Stimulated activated CD4-positive, alpha-beta T cell treated with anti-CD3 and anti-CD28 coated beads, Interleukin-4, amount 100 ng/mL, for 24 hours (primary cell): ENCODE measurements around the gene GMDS.

ENCODE experiments used
- DNase-seq: peaks from one replicate; pipeline ENCODE4 v3.0.0-alpha.2; 2020

Gene GMDS

DNA sequence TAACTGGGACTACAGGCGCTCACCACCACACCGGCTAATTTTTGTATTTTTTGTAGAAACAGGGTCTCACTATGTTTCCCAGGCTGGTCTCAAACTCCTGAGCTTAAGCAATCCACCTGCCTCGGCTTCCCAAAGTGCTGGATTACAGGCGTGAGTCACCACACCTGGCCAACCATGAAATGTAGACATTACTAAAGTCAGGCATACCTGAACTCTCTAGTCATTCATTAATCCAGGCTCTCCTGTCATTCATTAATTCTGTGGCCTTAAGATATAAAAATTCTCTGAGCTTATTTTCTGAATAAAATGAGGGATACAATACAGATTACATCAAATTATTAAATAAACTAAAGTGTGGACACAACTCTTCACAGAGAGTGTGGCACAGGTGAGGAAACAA, 159.7 kb downstream of the GMDS start:
- DNase-seq = no peak

DNA sequence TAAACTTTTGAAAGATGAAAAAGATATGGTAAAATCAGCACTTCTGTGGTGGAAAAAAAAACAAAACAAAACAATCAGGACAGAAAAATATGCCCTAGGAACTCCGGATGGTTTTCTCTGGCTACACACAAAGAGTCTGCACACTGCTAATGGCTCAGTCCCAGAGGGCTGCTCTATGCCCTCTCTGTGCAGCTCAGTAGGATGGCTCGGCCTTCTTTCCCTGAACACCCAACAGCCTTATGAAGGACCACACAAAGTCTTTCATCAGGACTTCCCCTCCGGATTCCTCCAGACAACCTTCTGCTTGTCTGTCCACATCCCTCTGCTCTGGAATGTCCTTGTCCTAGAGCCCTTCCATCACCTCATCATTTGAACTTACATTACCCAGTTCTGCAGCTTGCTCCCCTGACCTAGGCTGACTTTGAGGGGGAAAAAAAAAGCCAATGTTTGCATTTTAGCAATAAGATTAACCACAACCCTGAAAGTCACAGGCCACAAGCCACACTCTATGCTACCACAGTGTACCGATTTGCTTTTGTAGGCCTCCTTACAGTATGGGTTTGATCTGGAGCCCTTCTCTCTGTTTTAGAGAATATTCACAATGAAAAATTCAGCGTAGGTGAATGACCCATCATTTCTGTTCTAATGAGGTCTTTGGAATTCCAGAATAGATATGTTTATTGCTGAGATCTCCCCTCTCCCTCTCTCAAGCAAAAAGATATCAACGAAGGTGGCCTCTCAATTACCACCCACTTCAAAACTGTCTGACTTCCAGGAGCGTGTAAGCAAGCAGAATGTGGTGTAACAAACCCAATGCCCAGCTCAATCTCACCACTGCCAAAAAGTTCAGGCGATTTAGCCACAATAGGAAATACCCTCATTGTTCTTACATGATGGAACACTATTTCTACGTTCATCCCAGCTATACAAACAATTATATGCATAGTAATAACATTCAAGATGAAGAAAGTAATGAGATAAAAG, 164.0 kb downstream of the GMDS start:
- no peak for DNase-seq

DNA sequence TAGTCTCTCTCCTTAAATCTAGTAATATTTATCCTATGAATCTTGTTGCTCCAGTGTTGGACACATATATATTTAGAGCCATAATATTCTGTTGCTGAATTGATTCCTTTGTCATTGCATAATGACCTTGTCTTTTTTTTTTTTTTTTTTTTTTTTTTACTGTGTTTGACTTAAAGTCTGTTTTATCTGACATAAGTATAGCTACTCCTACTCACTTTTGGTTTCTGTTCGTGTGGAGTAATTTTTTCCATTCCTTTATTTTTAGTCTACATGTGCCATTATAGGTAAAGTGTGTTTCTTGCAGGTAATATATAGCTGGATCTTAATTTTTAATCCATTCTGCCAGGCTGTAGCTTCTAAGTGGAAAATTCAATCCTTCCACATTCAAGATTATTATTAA, 166.5 kb downstream of the GMDS start:
- no peak for DNase-seq

DNA sequence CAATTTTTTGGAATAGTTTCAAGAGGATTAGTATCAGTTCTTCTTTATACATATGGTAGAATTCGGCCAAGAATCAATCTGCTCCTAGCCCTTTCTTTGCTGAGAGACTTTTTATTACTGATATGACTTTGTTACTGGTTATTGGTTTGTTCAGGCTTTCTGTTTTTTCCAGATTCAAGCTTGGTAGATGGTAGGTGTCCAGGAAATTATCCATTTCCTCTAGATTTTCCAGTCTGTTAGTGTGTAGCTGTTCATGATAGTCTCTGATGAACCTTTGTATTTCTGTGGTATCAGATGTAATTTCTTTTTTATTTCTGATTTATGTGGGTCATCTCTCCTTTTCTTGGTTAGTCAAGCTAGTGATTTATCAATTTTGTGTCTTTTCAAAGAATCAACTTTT, 167.6 kb downstream of the GMDS start:
- DNase-seq = no peak

DNA sequence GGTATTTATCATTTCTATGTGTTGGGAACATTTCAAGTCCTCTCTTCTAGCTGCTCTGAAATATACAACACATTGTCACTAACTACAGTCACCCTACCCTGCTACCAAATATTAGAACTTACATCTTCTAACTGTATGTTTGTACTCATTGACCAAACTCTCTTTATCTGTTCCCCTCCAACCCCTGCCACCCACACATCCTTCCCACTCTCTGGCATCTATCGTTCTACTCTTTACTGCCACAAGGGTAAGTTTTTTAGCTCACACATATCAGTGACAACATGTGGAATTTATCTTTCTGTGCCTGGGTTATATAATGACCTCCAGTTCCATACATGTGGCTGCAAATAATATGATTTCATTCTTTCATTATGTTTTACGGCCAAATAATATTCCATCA, 171.9 kb downstream of the GMDS start:
- no peak for DNase-seq

DNA sequence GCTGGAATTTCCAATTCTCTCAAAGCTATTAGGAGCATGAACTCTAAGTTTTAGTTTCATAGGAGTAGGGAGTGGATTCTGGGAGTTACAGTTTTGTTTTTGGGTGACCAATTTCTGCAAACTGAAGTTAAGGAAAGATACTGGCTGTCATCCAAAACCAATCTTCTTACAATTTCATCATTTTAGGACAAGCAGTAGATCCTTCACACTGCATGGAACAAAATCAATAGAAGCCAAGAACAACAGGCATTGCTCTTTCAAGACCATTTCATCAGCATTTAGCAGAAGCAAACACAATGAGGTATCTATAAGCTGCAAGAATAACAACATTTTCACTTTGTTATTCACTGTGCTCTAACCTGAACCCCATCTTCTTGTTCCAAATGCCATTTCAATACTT, 173.0 kb downstream of the GMDS start:
- DNase-seq = no peak

DNA sequence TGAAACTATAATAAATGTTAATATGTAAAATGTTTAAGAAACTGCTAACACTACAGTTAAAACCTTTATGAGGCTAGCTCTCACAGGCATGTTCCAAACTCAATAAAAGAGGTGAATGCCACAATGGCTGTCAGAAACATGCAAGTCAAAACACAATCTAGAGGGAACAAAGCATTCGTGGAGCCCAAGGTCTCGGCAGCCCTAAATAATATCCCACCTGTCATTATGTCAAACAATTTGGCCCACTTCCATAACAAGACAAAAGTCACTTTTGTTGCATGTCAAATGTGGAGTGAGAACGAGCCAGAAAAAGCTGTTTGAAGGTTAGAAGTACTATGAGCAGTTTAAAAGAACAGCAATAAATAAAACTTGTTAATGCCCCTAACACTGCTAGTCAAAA, 181.9 kb downstream of the GMDS start:
- no peak for DNase-seq

DNA sequence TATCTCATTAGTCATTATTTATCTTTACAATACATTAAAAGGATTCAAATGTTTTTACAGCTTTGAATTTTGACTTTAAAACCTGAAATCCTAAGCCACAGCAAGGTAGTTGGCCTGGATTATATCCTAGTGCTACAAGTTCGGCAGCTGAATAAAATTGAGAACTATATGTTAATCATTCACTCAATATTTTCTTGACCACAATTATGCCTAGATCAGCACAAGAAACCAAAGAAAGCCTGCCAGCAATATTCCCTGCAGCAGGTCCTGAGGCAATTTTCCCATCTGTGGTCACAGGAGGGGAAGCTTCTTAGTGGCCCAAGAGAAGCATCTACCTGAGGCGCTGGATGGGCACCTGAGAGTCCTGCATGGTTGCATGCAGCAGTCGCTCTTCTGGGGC, 183.5 kb downstream of the GMDS start:
- no peak for DNase-seq

DNA sequence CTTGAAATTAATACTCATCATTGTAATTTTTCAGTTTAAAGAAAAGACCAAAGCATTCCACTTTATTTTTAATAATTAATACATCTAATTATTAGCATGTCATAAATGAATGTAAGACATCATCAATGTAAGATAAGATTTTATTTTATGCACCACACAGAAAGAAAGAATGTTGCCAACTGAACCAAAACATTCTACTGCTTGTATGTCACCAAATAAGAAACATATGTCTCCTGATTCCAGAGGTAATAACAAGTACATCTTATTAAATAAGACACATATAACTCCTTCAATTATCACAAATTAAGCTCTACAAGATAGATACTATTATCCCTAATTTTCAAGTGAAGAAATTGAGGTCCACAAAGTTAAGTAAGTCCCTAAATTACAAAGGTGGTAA, 189.5 kb downstream of the GMDS start:
- DNase-seq = no peak

DNA sequence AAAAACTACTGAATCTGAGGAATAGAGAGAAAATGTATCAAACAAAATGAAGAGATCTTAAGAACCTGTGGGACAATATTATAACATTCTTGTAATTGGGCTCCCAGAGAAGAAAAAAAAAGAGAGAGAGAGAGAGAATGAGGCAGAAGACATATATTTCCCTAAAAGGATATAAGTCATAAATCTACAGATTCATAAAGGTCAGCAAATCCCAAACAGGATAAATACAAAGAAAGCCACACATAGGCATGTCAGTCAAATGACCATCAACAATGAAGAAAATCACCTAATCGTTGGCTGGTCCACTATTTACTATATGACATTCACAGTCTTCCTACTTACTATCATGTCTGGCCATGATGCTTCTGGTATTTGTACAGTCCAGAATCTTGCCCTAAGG, 190.3 kb downstream of the GMDS start:
- DNase-seq = no peak

DNA sequence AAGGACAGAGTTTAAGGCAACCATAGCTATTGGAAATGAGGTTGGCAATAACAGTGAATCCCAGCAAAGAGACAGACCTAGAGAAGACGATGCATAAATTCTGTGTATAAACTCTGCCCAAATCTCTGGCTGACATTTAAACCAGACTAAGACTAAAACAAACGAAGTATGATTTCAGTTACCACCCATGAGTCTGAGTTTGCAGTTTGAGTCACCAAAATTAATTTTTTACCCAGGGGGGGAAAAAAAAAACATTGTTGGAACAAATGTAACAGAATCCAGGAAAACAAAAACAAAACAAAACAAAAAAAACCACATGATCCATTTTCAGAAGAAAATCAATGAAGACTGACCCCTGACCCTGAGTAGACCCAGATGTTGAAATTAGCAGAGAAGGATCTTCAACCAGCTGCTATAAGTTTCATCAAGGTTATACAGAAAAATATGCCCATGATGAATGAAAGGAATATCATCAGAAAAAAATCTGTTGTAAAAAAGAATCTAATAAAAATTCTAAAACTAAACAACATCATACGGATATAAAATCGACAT, 190.8 kb downstream of the GMDS start:
- no peak for DNase-seq

DNA sequence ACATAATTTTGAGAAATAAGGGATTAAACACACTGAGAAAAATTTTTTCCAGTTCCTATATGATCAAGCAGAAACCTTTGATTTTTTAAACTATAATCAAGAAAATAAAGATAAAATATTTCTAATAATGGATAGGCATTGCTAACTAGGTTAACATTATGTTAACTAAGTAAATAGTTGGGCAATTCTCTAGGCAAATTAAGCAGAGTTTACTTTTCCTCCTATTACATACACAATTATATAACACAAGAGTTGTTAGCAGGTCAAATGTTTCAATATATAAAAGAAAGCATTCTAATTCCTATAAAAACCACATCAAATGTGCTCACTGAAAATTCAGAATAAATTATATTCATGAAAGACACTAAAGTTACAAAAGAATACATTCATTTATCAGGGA, 191.7 kb downstream of the GMDS start:
- DNase-seq = no peak

DNA sequence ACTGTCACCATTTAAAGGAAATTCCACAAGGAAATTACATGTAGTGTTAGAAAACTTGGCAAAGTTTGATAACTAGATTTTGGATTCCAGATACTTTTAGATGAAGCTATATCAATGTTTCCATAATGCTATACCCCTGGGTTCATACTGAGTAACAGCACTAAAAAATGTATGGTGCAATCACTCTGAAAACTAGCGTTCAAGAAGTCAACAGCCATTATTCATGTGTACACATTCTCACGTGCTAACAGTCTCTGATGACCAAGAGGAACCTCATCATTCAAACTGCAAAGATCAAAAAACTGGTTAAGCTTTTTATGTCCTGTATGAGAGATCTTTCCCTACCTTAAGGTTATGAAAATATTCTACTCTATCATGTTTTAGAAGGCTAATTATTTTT, 197.6 kb downstream of the GMDS start:
- no peak for DNase-seq

DNA sequence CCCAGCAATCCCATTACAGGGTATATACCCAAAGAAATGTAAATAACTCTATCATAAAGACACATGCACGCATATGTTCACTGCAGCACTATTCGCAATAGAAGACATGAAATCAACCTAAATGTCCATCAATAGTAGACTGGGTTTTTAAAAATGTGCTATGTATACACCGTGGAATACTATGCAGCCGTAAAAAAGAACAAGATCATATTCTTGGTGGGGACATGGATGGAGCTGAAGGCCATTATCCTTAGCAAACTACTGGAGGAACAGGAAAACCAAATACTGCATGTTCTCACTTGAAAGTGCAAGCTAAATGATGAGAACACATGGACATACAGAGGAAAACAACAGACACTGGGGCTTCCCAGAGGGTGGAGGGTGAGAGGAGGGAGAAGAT, 201.2 kb downstream of the GMDS start:
- DNase-seq = no peak

DNA sequence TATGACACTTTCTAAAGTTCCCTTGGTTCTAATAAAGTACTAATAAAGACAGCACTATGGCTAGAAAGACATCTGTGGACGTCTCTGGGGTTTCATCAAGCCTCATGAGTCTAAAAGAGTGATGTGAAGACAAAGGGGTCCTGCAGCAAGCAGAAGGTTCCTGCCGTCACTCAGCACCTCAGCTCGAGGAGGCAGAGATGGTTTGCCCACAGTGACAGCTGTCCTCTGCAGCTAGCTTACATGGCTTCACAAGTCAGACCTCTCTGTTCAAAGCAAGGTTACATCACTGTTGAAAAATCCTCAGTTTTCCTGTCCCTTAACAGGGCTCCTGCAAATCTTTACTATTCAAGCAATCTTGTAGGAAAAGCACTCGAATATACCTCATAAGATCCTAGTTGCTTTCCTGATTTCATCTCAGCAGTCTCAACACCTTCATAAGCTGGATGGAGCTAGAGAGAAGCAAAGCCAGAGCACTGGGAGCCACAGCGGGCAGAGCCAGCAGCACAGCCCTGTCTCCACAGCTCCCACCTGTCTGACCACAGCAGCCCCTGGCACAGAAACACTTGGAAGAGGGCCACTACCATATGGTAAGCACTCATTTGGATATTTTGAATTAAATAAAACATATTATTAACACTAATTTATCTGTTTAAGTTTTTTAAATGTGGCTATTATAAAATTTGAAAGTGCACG, 202.3 kb downstream of the GMDS start:
- DNase-seq = no peak

DNA sequence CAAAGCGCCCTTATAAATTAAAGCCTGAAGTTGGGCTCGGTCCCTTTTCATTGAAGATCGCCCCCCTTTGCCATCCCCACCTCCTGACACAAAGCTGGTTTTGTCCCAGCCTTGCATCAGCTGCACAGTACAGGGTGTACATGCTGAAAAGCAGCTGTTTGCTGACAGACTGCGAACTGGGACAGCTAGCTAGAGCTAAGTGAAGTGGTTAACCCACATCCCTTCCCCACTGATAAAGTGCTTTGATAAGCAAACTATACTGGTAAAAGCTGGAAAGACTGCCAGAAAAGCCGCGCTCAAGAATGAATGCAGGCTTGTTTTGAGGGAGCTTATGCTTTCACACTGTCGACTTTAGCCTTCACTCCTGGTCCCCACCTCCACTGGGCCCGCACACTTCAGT, 207.3 kb downstream of the GMDS start:
- peak; percentile 10 for DNase-seq

DNA sequence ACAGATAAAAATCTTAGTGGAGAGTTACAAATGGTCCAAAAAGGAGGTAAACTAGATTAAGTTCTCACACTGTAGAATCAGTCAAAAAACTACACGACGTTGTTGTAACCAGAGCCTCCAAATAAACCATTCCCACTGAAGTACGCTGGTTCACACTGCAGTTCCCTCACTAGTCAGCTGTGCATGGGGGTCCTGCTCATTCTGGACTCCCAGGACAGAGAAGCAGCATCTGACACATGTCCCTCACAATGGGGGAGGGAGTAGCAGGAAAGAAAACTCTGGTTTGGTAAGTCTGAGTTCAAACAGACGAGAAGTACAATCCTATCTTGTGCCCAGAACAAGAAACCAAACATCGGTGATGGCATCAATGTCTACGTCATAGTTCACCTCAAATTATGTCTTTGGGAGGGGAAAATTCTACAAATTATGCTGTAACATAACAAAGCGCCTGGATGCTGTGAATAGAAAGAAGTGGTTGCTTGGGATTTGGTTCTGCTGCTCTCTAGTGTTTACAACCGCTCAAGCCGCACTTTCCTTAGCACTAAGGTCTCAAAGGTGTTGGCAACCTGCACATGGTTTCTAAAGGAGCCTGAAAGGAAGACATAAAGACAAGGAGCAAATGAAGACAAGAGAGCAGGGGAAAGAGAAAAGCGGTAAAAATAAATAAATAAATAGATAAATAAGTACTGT, 208.0 kb downstream of the GMDS start:
- DNase-seq = no peak

DNA sequence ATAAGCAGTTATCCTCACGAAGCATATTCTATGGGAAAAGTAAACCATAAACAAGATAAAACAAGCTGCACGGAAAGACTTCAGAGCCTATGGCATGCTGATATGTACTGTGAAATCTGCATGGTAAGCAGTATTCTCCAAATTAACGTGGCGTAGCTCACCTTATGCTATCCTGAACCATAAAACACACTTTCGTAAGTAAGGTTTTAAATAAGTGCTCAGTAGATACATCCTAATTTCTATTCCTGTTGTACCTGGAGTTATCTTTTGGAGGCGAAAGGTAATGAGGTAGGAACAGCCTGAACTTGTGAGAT, 208.7 kb downstream of the GMDS start:
- no peak for DNase-seq

DNA sequence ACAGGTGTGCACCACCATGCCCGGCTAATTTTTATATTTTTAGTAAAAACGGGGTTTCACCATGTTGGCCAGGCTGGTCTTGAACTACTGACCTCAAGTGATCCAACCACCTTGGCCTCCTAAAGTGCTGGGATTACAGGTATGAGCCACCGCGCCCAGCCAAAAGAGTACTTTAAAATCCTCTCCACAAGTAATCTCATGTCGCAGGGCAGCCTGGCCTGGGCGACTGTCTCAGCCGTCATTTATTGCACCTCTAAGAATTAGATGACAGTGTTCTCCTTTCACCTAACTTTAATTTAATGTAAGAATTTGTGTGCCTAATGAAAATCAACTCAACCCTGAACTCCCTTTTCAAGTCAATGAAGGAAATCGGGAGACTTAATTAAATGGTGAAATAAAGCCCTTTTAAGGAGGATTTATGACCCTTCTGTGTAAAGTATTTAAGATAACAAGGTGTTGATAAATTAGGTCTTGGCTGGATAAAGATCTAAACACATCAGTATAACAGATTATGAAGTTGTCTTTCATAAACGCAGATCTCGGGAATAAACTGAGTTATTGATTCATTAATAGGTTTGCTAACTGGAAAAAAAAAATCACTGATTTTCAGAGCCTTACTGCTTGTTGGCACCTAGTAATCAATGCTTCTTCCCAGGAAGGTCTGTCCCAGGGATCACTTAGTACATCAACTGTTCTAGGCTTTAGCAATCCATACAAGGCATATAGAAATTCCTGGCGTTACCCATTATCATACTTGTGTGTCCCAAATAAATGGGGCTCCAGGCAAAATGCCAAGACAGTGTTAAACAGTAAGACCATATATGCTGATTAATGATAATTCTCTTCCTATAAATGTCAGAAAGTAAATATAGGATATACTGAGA, 209.3 kb downstream of the GMDS start:
- DNase-seq = no peak

DNA sequence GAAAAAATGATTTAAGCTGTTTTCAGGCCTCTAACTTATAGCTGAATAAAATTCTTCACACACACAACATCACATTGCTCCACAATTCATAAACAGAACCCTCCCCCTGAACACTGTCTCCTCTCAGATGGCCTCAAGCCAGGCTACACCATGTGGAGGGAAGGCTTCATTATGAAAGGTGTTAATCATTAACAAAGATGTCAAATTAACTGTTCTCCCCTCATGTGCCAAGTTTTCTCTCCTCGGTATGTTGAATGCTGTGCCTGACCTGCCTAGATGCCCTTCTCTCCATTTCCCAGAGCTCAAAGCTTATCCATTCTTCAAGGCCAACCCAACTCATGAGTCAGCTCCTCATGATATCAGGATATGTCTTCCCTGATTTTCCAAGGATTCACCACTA, 210.4 kb downstream of the GMDS start:
- no peak for DNase-seq

DNA sequence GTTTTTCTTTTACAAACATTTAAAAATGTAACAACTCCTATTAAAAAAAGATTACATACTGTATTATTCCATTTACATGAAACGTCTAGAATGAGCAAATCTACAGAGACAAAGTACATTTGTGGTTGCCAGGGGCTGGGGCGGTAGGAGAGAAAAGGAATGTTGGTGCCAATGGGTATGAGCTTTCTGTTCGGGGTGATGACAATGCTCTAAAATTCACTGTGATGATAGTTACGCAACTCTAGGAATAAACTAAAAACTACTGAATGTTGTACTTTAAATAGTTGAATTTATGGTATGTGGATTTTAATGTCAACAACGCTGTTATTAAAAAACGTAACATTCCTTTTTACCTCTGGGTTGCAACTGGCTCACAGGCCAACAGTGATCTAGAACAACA, 211.1 kb downstream of the GMDS start:
- DNase-seq = no peak

DNA sequence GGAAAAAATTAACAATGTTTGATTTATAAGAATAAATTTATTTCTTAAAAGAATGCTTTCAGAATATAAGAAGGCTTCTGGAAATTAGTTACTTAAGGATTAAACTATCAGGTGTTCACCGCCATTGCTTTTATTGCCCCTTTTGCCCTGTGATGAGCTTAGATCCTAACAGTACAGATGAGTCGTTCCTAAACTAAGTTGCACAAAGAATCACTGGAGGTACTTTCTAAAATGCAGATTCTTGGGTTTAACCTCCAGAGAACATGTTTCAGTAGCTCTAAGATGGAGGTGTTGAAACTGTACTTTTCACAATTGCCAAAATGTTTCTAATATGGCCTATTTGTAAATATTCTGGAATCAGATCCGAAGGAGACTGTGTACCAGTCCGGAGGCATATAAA, 211.9 kb downstream of the GMDS start:
- no peak for DNase-seq
